A549 (cell line): ENCODE measurements around the gene MSL1. TPM values are rescaled to one million over a fixed set of nuclear protein-coding genes. Genes with fewer than 3 reads are reported as not detected.

Experiments
- ATAC-seq, 2 experiments: fragments of 200-7000 bp in 1 of 2; fragments of >200 bp in 1 of 2; cut with Nextera tagmentation in 1 of 2; cut with Tn5 transposase in 1 of 2; 3 replicates each; pipeline versions ENCODE4 v1.8.0 to v1.9.1; 2018 to 2020; ENCODE audit warnings: mild to moderate bottlenecking in 1 of 2, moderate library complexity in 1 of 2
- CTCF ChIA-PET: fragments of 300-600 bp; sonication (Branson Sonifier 250); formaldehyde crosslinking; extraction: SDS; loops from one replicate; lab custom pipeline; 2021; ENCODE audit warnings: antibody characterized with exemption, inconsistent platforms; lab: Yijun Ruan, JAX
- POLR2A ChIA-PET: fragments of 350-600 bp; formaldehyde crosslinking; extraction: SDS; loops from one replicate; lab custom pipeline; 2021; ENCODE audit warnings: antibody characterized with exemption, inconsistent platforms; lab: Yijun Ruan, JAX
- DNase-seq, 2 experiments: peaks; one replicate each; pipeline versions ENCODE4 v3.0.0 to v3.0.0-alpha.2; 2011 to 2016; ENCODE audit warnings: low read depth in 1 of 2, low spot score in 1 of 2
- FAIRE-seq: peaks from 2 replicates; lab custom pipeline; 2011; peaks lifted over from hg19 to GRCh38; lab: Jason Lieb, UNC
- H3K27ac ChIP-seq, 2 experiments: fragments of >200 bp; sonication (Bioruptor Twin); formaldehyde crosslinking; 3 replicates each; pipeline ENCODE4 v1.5.1; 2016 to 2017
- H3K4me1 ChIP-seq: fragments of >200 bp; sonication (Bioruptor Twin); formaldehyde crosslinking; 3 replicates; pipeline ENCODE4 v1.6.1; 2016
- H3K4me2 ChIP-seq: fragments of >200 bp; sonication (Bioruptor Twin); formaldehyde crosslinking; 3 replicates; pipeline ENCODE4 v1.6.1; 2016
- H3K4me3 ChIP-seq: fragments of >200 bp; sonication (Bioruptor Twin); formaldehyde crosslinking; 3 replicates; pipeline ENCODE4 v1.5.1; 2016
- H3K9me3 ChIP-seq: fragments of >200 bp; sonication (Bioruptor Twin); formaldehyde crosslinking; 3 replicates; pipeline ENCODE4 v1.6.1; 2016
- ATOH8 ChIP-seq: fragments of 250-450 bp; sonication (Bioruptor Pico); IDR thresholded peaks from 2 replicates; pipeline ENCODE4 v1.5.0; 2020; ENCODE audit warnings: low read depth, mild to moderate bottlenecking, moderate library complexity
- BCL3 ChIP-seq: fragments of >200 bp; sonication (Bioruptor Twin); formaldehyde crosslinking; IDR thresholded peaks from 3 replicates; pipeline ENCODE4 v1.6.1; 2016
- BHLHE40 ChIP-seq: IDR thresholded peaks from 2 replicates; pipeline ENCODE4 v1.6.1; 2012; ENCODE audit warnings: low read depth, low read length, inconsistent platforms
- CBX8 ChIP-seq: fragments of 200-600 bp; sonication (generic); IDR thresholded peaks from 2 replicates; pipeline ENCODE4 v1.6.1; 2016
- CEBPB ChIP-seq, 2 experiments: fragments of >200 bp in 1 of 2; sonication (Bioruptor Twin) in 1 of 2; formaldehyde crosslinking in 1 of 2; IDR thresholded peaks; 2 replicates each; pipeline ENCODE4 v1.6.1; 2012 to 2016
- CHD2 ChIP-seq: fragments of 150-350 bp; IDR thresholded peaks from 2 replicates; pipeline ENCODE4 v1.6.1; 2014; ENCODE audit warnings: low read length; ENCODE audit not compliant: partially characterized antibody
- ESRRA ChIP-seq: fragments of 150-350 bp; IDR thresholded peaks from 2 replicates; pipeline ENCODE4 v1.6.1; 2014; ENCODE audit warnings: mild to moderate bottlenecking, low read length, borderline replicate concordance
- FOSL2 ChIP-seq, 2 experiments: fragments of 450-650 bp in 1 of 2; fragments of >200 bp in 1 of 2; sonication (Bioruptor Twin) in 1 of 2; formaldehyde crosslinking; IDR thresholded peaks; 2 replicates each; pipeline versions ENCODE4 v1.5.0 to v1.6.1; 2016 to 2020; ENCODE audit warnings: mild to moderate bottlenecking in 1 of 2, moderate library complexity in 1 of 2
- FOXS1 ChIP-seq: fragments of 250-450 bp; sonication (Bioruptor Pico); IDR thresholded peaks from 2 replicates; pipeline ENCODE4 v1.5.0; 2020; ENCODE audit warnings: mild to moderate bottlenecking, moderate library complexity
- GATA3 ChIP-seq: IDR thresholded peaks from 2 replicates; pipeline ENCODE4 v1.6.1; 2012; ENCODE audit warnings: borderline replicate concordance
- HEYL ChIP-seq: fragments of 250-450 bp; sonication (Bioruptor Pico); IDR thresholded peaks from 2 replicates; pipeline ENCODE4 v1.8.0; 2021; ENCODE audit warnings: mild to moderate bottlenecking, moderate library complexity
- HOXA7 ChIP-seq: fragments of 250-450 bp; sonication (Bioruptor Pico); IDR thresholded peaks from 2 replicates; pipeline ENCODE4 v1.5.0; 2020; ENCODE audit warnings: mild to moderate bottlenecking, moderate library complexity
- HOXB13 ChIP-seq: fragments of 250-450 bp; sonication (Bioruptor Pico); IDR thresholded peaks from 2 replicates; pipeline ENCODE4 v1.5.0; 2020; ENCODE audit warnings: low read depth, mild to moderate bottlenecking, moderate library complexity
- HOXB5 ChIP-seq: fragments of 250-450 bp; sonication (Bioruptor Pico); IDR thresholded peaks from 2 replicates; pipeline ENCODE4 v1.5.0; 2020; ENCODE audit warnings: mild to moderate bottlenecking, moderate library complexity
- JUN ChIP-seq, 2 experiments: fragments of >200 bp; sonication (Bioruptor Twin); formaldehyde crosslinking; IDR thresholded peaks; 2 replicates in 1 of 2; 3 replicates in 1 of 2; pipeline ENCODE4 v1.6.1; 2016 to 2017
- JUNB ChIP-seq: fragments of >200 bp; sonication (Bioruptor Twin); formaldehyde crosslinking; IDR thresholded peaks from 2 replicates; pipeline ENCODE4 v1.6.1; 2016
- KDM5A ChIP-seq: fragments of 200-600 bp; sonication (generic); IDR thresholded peaks from 2 replicates; pipeline ENCODE4 v1.6.1; 2016; ENCODE audit warnings: antibody characterized with exemption, mild to moderate bottlenecking
- MAFK ChIP-seq: fragments of 450-650 bp; IDR thresholded peaks from 2 replicates; pipeline ENCODE4 v1.6.1; 2014; ENCODE audit not compliant: partially characterized antibody
- MAX ChIP-seq: IDR thresholded peaks from 2 replicates; pipeline ENCODE4 v1.6.1; 2012
- MYC ChIP-seq: IDR thresholded peaks from 2 replicates; pipeline ENCODE4 v1.6.1; 2012; ENCODE audit warnings: mild to moderate bottlenecking, inconsistent platforms, low read length, improper control_type of control experiment, borderline replicate concordance
- NR3C1 ChIP-seq: fragments of >200 bp; sonication (Bioruptor Twin); formaldehyde crosslinking; IDR thresholded peaks from 3 replicates; pipeline ENCODE4 v1.6.1; 2017
- PBX3 ChIP-seq: IDR thresholded peaks from 2 replicates; pipeline ENCODE4 v1.6.1; 2012
- POLR2A ChIP-seq: IDR thresholded peaks from 2 replicates; pipeline ENCODE4 v1.6.1; 2012; ENCODE audit warnings: mild to moderate bottlenecking, low read length
- POLR2AphosphoS2 ChIP-seq: conservative IDR thresholded peaks from 2 replicates; pipeline ENCODE4 v1.6.1; 2012; ENCODE audit warnings: low read length, improper control_type of control experiment, inconsistent platforms
- RAD21 ChIP-seq, 2 experiments: fragments of >200 bp in 1 of 2; sonication (Bioruptor Twin) in 1 of 2; formaldehyde crosslinking in 1 of 2; IDR thresholded peaks in 1 of 2; conservative IDR thresholded peaks in 1 of 2; 2 replicates in 1 of 2; 3 replicates in 1 of 2; pipeline ENCODE4 v1.6.1; 2012 to 2018; ENCODE audit warnings: inconsistent platforms in 1 of 2
- RARB ChIP-seq: fragments of 250-450 bp; sonication (Bioruptor Pico); IDR thresholded peaks from 2 replicates; pipeline ENCODE4 v1.8.0; 2021; ENCODE audit warnings: mild to moderate bottlenecking, moderate library complexity
- REST ChIP-seq: fragments of 200-600 bp; sonication (generic); IDR thresholded peaks from 2 replicates; pipeline ENCODE4 v1.6.1; 2016; ENCODE audit warnings: antibody characterized with exemption, mild to moderate bottlenecking, moderate library complexity
- RNF2 ChIP-seq: fragments of 200-600 bp; sonication (generic); IDR thresholded peaks from 2 replicates; pipeline ENCODE4 v1.6.1; 2016; ENCODE audit warnings: low read depth, mild to moderate bottlenecking, antibody characterized with exemption, moderate library complexity, borderline replicate concordance
- TFCP2L1 ChIP-seq: fragments of 250-450 bp; sonication (Bioruptor Pico); IDR thresholded peaks from 2 replicates; pipeline ENCODE4 v1.5.0; 2021; ENCODE audit warnings: mild to moderate bottlenecking
- USF2 ChIP-seq: fragments of 450-650 bp; IDR thresholded peaks from 2 replicates; pipeline ENCODE4 v1.6.1; 2014; ENCODE audit warnings: antibody characterized with exemption
- ZNF302 ChIP-seq: fragments of 250-450 bp; sonication (Bioruptor Pico); IDR thresholded peaks from 2 replicates; pipeline ENCODE4 v1.9.0; 2021; ENCODE audit warnings: inconsistent platforms, mild to moderate bottlenecking, moderate library complexity
- ZSCAN20 ChIP-seq: fragments of 250-450 bp; sonication (Bioruptor Pico); IDR thresholded peaks from 2 replicates; pipeline ENCODE4 v1.8.0; 2022; ENCODE audit warnings: mild to moderate bottlenecking, moderate library complexity
- WGBS: methylation state at CpG from one replicate; pipeline ENCODE4 v1.1.6; 2017; ENCODE audit errors: missing lambda C conversion rate; 5-methylcytosine and 5-hydroxymethylcytosine counted together
- polyA plus RNA-seq, 4 experiments: library from polyadenylated mRNA; depleted of rRNA in 3 of 4; stranded (reverse); fragments of >200 nt; fragmentation: RNase III in 1 of 4; extraction: RNeasy Plus Mini Kit Qiagen cat#74134 plus additional on column Dnase treatment in 1 of 4; gene quantifications; 2 replicates in 3 of 4; 3 replicates in 1 of 4; pipeline ENCODE4 v1.2.3, GENCODE V29; 2011 to 2017

Gene MSL1
- polyA plus RNA-seq, 2 of the 4 experiments (the other 2 are of a cell fraction) = 64.8 to 95.1 TPM

- WGBS = 6% methylated on average over 42 of the region's 52 CpGs
- H3K4me3 ChIP-seq = peak overlapping the region; percentile 54
- ChIA-PET CTCF (interaction anchor here (0.6 to 17.1 kb wide), 12 partner anchors 8 to 119 kb away, joined by 3 to 390 read pairs (median 8); partner anchors contain the start of genes PSMD3 and THRA), POLR2A (interaction anchor here (0.6 to 7.1 kb wide), 12 partner anchors 14 to 1589 kb away, joined by 3 to 173 read pairs (median 5); partner anchors contain the start of genes CASC3, MED24, MSL1 and PSMD3)
- FAIRE-seq (no peak), ATAC-seq (peak; percentile 58 to 66), DNase-seq (peak; percentile 99)
- peak overlapping the region; percentile 95 for H3K4me2 ChIP-seq
- H3K9me3 ChIP-seq = no peaks in the 10 kb centered on the region
- peaks cover 53% of the 10 kb centered on the region for H3K4me1 ChIP-seq
- peak overlapping the region; percentile 89 for H3K27ac ChIP-seq
- TF ChIP-seq ATOH8 (CRISPR knock-in tag) (peak; percentile 86; the same call in 1 of the 2 replicates), JUNB (peak; percentile 59), KDM5A (no peak), POLR2A (no peak), ESRRA (no peak), PBX3 (no peak), FOSL2 (IDR thresholded peaks at IDR 0.05) (peak; percentile 76), FOSL2 (CRISPR knock-in tag; IDR thresholded peaks at IDR 0.05) (peak; percentile 82), HOXA7 (CRISPR knock-in tag) (0 out of 2 replicates have a peak, but pooled peaks have one; percentile 32), CEBPB (IDR thresholded peaks at IDR 0.05) (peak in 1 of 2 experiments; percentile 19; a peak in 1 of 4 replicates), REST (no peak), JUN (IDR thresholded peaks at IDR 0.05) (peak; percentile 52 to 77; a peak in 2 of 5 replicates), TFCP2L1 (CRISPR knock-in tag) (peak; percentile 73; the same call in 1 of the 2 replicates), MAX (peak; percentile 99), POLR2AphosphoS2 (no peak), MAFK (no peak), BHLHE40 (peak; percentile 69), HOXB13 (CRISPR knock-in tag) (peak; percentile 82), USF2 (peak; percentile 87), CHD2 (peak; percentile 53), HOXB5 (CRISPR knock-in tag) (0 out of 2 replicates have a peak, but pooled peaks have one; percentile 87), ZSCAN20 (CRISPR knock-in tag) (no peak), RAD21 (conservative IDR thresholded peaks at IDR 0.05 in 1 of 2, IDR thresholded peaks at IDR 0.05 in 1 of 2) (no peak; a peak in 1 of 5 replicates), MYC (peak; percentile 99), RNF2 (0 out of 2 replicates have a peak, but pooled peaks have one; percentile 82), CBX8 (no peak), RARB (CRISPR knock-in tag) (peak; percentile 55; the same call in 1 of the 2 replicates), BCL3 (0 out of 3 replicates have a peak, but pooled peaks have one; percentile 38), GATA3 (peak; percentile 50; the same call in 1 of the 2 replicates), NR3C1 (no peak), HEYL (CRISPR knock-in tag) (no peak), FOXS1 (CRISPR knock-in tag) (peak; percentile 49; the same call in 1 of the 2 replicates), ZNF302 (no peak)
Measured at GRCh38 chr17:40098846-40099618, 22.7 kb upstream of the MSL1 start.
